Parathyroid adenoma (tissue), 2 donors: Measurements from ENCODE around the gene DFFB.

Experiments
- H2AFZ ChIP-seq: fragments of 300-600 bp; sonication (generic); one replicate; pipeline ENCODE4 v1.7.0; 2017; ENCODE audit warnings: antibody characterized with exemption, mild to moderate bottlenecking
- H3K27ac ChIP-seq: fragments of 300-600 bp; sonication (generic); one replicate; pipeline ENCODE4 v1.7.0; 2017
- H3K27me3 ChIP-seq: fragments of 300-600 bp; sonication (generic); one replicate; pipeline ENCODE4 v1.7.0; 2017; ENCODE audit warnings: low read length; ENCODE audit not compliant: control insufficient read depth, insufficient read depth
- H3K36me3 ChIP-seq: fragments of 300-600 bp; sonication (generic); one replicate; pipeline ENCODE4 v1.7.0; 2017; ENCODE audit warnings: low read length; ENCODE audit not compliant: control insufficient read depth, insufficient read depth
- H3K4me1 ChIP-seq: fragments of 300-600 bp; sonication (generic); one replicate; pipeline ENCODE4 v1.7.0; 2017; ENCODE audit warnings: control low read depth
- H3K4me2 ChIP-seq: fragments of 300-600 bp; sonication (generic); one replicate; pipeline ENCODE4 v1.7.0; 2017; ENCODE audit warnings: low read length
- H3K4me3 ChIP-seq: fragments of 300-600 bp; sonication (generic); one replicate; pipeline ENCODE4 v1.7.0; 2017; ENCODE audit warnings: low read depth, low read length
- H3K79me2 ChIP-seq: fragments of 300-600 bp; sonication (generic); one replicate; pipeline ENCODE4 v1.7.0; 2017; ENCODE audit warnings: control low read depth
- H3K9ac ChIP-seq: fragments of 300-600 bp; sonication (generic); one replicate; pipeline ENCODE4 v1.7.0; 2017; ENCODE audit warnings: mild to moderate bottlenecking
- H3K9me3 ChIP-seq: fragments of 300-600 bp; sonication (generic); one replicate; pipeline ENCODE4 v1.7.0; 2017; ENCODE audit warnings: low read length; ENCODE audit not compliant: control insufficient read depth
- CTCF ChIP-seq: fragments of 300-600 bp; sonication (generic); IDR thresholded peaks from one replicate; pipeline ENCODE4 v1.7.0; 2017; ENCODE audit warnings: antibody characterized with exemption, mild to moderate bottlenecking
- donor health status: primary hyperparathyroidism.

DFFB gene

DNA sequence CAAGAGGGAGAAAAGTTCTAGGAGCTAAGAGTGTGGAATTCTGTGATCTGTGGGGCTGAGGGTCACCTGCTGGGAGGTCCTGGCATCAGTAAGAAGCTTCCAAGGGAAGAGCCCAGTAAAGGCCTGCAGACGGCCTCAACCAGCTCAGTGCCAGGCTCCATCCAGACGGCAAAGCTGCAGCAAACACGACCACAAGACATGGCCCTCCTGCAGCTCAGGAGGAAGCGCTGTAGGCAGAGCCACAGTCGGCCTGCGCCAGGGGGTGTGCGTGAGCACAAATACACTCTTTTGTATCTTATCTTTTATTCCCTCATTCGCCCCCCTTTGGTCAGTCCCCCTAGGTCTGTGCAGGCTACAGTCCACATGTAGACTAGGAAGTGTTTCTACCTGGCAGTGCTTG is 29.4 kb downstream of the DFFB start:
- no peaks in the 10 kb centered on the region for H3K36me3 ChIP-seq
- H3K4me3 ChIP-seq = no peak overlapping the region
- TF ChIP-seq CTCF = no peak

GRCh38 chr1:3888301-3888700 is 31.0 kb downstream of the DFFB start:
- no peak for TF ChIP-seq CTCF
- Histone ChIP-seq H3K9me3 (no peaks in the 10 kb centered on the region), H3K27ac (no peak overlapping the region), H3K4me3 (no peak overlapping the region), H3K36me3 (no peaks in the 10 kb centered on the region), H3K9ac (no peak overlapping the region), H3K4me1 (no peaks in the 10 kb centered on the region), H3K27me3 (no peaks in the 10 kb centered on the region), H3K4me2 (no peak overlapping the region), H2AFZ (no peak overlapping the region), H3K79me2 (no peaks in the 10 kb centered on the region)

More for the DNA sequence above, 29.4 kb downstream of the DFFB start:
- no peaks in the 10 kb centered on the region for H3K9me3 ChIP-seq
- no peak overlapping the region for H3K4me2 ChIP-seq
- no peak overlapping the region for H2AFZ ChIP-seq
- no peaks in the 10 kb centered on the region for H3K79me2 ChIP-seq
- H3K27ac ChIP-seq = no peak overlapping the region
- no peaks in the 10 kb centered on the region for H3K4me1 ChIP-seq
- H3K9ac ChIP-seq = no peak overlapping the region
- no peaks in the 10 kb centered on the region for H3K27me3 ChIP-seq

GRCh38 chr1:3889936-3890335 is 32.7 kb downstream of the DFFB start:
- Histone ChIP-seq H3K27me3 (no peaks in the 10 kb centered on the region), H3K4me3 (no peak overlapping the region), H3K79me2 (no peaks in the 10 kb centered on the region), H2AFZ (no peak overlapping the region), H3K4me1 (no peaks in the 10 kb centered on the region), H3K9me3 (no peaks in the 10 kb centered on the region), H3K4me2 (no peak overlapping the region), H3K36me3 (no peaks in the 10 kb centered on the region), H3K9ac (no peak overlapping the region), H3K27ac (no peak overlapping the region)
- TF ChIP-seq CTCF = no peak

DNA sequence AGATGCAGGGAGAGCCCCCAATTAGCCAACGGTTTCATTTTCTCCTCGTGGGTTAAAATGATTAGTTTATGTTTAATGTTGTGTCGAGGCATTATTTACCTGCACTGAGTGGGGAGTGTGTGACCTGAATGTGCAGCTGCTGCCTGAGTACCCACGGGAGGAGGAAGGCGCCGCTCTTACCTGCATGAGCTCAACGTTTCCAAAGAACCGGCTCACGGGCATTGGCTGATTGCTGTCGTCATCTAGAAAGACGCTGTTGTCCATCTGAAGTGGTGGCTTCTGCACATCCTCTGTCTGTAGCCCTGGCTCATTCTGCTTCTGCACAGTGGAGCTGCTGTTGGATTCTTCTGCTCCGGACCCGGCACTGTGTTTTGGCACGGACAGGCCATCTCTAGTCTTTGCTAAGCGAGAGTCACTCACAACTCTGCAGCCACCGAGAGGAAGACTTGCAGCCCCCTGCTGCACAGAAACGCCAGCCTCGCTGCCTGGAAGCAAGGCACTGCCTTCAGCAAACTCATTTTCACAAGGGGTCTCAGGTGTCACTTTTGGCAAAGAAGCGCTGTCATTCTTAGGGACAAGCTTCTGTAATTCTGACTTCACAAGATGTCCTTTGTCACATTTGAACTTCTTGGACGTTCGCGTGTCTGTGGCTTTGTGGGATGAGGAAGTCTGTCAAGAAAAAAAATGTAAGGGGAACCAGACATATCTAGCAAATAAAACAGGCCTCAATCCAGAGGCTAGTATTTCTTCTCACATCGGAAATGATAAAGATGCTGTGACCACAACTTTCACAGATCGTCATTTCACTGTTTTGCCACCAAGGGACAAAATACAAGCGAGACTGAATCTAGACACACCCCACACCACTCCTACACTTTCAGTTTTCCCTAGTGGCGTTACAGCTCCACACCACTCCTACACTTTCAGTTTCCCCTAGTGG is 33.4 kb downstream of the DFFB start:
- Histone ChIP-seq H3K9ac (no peak overlapping the region), H3K27me3 (no peaks in the 10 kb centered on the region), H3K36me3 (no peaks in the 10 kb centered on the region), H3K4me1 (no peaks in the 10 kb centered on the region), H3K9me3 (no peaks in the 10 kb centered on the region), H3K4me3 (no peak overlapping the region), H3K79me2 (no peaks in the 10 kb centered on the region), H2AFZ (no peak overlapping the region), H3K27ac (no peak overlapping the region), H3K4me2 (no peak overlapping the region)
- no peak for TF ChIP-seq CTCF
